Measurements from ENCODE around the gene TK1. TPM values are rescaled to one million over a fixed set of nuclear protein-coding genes. Genes with fewer than 3 reads are reported as not detected.

TK1 gene
- total RNA-seq, 1 experiment from 2014 or later = 167 TPM

DNA sequence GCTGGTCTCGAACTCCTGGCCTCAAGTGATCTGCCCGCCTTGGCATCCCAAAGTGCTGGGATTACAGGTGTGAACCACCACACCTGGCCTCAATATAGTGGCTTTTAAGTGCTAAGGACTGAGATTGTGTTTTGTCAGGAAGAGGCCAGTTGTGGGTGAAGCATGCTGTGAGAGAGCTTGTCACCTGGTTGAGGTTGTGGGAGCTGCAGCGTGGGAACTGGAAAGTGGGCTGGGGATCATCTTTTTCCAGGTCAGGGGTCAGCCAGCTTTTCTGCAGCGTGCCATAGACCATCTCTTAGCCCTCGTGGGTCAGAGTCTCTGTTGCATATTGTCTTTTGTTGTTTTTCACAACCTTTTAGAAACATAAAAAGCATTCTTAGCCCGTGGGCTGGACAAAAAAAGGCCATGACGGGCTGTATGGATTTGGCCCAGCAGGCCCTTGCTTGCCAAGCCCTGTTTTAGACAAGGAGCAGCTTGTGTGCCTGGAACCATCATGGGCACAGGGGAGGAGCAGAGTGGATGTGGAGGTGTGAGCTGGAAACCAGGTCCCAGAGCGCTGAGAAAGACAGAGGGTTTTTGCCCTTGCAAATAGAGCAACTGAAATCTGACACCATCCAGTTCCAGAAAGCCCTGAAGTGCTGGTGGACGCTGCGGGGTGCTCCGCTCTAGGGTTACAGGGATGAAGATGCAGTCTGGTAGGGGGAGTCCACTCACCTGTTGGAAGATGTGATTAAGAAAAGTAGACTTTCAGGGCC lies 32.7 kb upstream of the TK1 start:
- DNase-seq (ENCODE audit: low read depth) = no peak

DNA sequence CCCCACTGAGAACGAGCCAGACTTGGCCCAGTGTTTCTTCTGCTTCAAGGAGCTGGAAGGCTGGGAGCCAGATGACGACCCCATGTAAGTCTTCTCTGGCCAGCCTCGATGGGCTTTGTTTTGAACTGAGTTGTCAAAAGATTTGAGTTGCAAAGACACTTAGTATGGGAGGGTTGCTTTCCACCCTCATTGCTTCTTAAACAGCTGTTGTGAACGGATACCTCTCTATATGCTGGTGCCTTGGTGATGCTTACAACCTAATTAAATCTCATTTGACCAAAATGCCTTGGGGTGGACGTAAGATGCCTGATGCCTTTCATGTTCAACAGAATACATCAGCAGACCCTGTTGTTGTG lies 27.8 kb upstream of the TK1 start:
- no peak for DNase-seq (ENCODE audit: low read depth)

DNA sequence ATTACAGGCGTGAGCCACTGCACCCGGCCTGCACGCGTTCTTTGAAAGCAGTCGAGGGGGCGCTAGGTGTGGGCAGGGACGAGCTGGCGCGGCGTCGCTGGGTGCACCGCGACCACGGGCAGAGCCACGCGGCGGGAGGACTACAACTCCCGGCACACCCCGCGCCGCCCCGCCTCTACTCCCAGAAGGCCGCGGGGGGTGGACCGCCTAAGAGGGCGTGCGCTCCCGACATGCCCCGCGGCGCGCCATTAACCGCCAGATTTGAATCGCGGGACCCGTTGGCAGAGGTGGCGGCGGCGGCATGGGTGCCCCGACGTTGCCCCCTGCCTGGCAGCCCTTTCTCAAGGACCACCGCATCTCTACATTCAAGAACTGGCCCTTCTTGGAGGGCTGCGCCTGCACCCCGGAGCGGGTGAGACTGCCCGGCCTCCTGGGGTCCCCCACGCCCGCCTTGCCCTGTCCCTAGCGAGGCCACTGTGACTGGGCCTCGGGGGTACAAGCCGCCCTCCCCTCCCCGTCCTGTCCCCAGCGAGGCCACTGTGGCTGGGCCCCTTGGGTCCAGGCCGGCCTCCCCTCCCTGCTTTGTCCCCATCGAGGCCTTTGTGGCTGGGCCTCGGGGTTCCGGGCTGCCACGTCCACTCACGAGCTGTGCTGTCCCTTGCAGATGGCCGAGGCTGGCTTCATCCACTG lies 27.3 kb upstream of the TK1 start, which contains the start of gene BIRC5:
Gene BIRC5, plus strand, starts transcription at position 238 of the 690 bp plus-strand sequence. Its CDS starts 64 bp downstream, at position 302.
- peak; percentile 84 for DNase-seq (ENCODE audit: low read depth)

DNA sequence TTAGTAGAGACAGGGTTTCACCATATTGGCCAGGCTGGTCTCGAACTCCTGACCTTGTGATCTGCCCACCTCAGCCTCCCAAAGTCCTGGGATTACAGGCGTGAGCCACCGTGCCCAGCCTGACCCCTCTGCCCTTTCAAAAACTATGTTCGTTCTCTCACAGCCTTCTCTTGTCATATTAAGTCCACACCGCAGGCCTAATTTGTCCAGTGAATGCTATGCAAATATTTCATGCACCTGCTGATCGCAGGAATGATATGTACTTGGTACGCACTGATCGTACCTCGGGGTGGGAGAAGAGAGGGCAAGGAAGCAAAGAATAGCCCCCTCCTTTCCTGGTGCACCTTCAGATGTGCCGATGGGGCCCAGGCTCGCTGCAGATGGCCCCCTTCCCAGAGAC lies 24.2 kb upstream of the TK1 start:
- no peak for DNase-seq (ENCODE audit: low read depth)

DNA sequence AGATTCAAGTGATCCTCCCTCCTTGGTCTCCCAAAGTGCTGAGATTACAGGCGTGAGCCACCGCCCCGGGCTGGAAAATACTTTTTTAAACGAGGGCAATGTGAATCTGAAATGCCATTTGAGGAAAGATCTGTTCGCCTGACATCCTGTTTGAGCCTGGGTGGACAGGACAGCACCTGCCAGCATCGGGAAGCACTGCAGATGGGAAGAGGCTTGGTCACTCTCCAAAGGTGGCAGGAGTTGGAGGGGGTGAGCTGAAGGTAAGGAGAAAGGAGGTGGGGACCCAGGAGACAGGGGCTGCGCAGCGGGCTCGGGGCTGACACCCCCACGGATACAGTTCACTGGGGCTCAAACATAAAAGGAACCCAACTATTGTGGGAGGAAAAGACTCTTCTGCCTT lies 23.3 kb upstream of the TK1 start:
- no peak for DNase-seq (ENCODE audit: low read depth)

DNA sequence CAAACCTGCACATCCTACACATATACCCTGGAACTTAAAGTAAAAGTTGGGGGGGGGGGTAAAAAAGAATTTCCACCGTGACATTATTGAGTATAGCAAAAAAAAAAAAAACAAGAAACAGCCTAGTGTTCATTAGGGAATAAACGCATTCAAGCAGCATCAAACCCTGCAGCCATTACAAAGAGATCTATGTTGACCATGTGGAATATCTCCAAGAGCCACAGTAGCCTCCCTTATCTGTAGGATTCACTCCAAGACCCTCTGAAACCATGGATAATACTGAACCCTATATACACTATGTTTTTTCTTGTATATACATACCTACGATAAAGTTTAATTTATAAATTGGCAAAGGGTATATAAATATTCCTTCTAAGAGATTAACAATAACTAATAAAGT lies 21.6 kb upstream of the TK1 start:
- DNase-seq (ENCODE audit: low read depth) = no peak

DNA sequence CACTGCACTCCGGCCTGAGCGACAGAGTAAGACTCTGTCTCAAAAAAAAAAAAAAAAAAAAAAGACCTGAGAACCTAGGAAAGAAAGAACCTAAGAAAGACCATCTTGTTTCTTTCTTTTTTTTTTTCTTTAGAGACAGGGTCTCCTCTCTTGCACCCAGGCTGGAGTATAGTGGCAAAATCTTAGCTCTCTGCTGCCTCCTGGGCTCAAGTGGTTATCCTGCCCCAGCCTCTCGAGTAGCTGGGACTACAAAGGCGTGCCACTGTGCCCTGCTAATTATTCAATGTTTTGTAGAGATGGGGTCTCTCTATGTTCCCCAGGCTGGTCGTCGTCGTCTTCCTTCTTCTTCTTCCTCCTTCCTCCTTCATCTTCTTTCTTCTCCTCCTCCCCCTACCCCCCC lies 19.4 kb upstream of the TK1 start:
- DNase-seq (ENCODE audit: low read depth) = no peak

DNA sequence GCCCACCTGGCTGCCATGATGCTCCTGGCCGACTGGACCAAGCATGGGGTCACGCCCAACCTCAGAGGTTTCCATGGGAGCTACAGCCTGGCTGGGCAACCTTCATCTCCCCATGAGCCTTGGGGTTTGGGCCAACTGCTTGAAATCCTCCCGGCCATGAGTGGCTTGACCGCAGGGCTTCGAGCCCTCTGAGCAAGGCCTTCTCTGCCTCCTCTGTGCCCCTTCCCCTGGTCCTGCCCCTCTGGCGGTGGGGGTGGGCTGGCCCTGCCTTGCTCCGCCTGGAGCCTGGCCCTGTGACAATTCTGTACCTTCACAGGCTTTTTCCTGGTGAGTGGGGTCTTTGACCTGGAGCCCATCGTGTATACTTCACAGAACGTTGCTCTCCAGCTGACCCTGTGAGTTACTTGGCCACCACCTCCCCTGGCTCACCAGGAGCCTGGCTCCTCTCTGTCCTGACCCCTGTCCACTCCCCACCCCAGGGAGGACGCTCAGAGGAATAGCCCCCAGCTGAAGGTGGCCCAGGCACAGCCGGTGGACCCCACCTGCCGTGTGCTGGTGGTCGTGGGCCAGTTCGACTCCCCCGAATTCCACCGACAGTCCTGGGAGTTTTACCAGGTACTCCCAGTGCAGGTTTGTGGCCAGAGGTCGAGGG lies 18.4 kb upstream of the TK1 start:
- DNase-seq (ENCODE audit: low read depth) = no peak

DNA sequence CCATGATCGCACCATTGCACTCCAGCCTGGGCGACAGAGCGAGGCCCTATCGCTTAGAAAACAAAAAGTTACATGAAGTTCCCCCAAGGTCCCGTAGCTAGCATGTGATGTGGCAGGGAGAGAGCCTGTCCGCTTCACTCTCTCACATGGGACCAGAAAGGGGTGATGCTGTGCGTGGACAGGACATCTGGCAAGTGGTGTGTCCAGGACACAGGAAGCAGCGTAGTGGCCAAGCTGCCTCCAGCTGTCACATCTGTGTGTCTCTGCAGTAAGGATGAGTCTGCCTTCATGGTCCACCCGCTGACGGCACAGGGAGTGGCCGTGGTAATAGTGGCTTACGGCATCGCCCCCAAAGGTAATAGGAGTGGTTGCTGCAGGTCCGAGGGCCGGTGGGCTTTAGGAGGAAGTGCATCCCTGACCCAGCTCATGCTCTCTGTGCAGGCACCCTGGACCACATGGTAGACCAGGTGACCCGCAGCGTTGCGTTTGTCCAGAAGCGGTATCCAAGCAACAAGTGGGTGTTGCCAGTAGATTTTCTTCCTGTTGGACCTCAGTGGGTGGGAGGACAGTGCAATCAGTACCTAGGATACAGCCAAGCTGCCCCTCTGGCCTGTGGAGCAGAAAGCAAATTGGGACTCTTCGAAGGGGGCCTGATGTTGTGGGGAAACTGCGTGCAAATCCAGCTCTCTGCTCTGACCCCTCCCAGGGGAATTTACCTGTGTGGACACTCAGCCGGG lies 17.7 kb upstream of the TK1 start:
- no peak for DNase-seq (ENCODE audit: low read depth)

DNA sequence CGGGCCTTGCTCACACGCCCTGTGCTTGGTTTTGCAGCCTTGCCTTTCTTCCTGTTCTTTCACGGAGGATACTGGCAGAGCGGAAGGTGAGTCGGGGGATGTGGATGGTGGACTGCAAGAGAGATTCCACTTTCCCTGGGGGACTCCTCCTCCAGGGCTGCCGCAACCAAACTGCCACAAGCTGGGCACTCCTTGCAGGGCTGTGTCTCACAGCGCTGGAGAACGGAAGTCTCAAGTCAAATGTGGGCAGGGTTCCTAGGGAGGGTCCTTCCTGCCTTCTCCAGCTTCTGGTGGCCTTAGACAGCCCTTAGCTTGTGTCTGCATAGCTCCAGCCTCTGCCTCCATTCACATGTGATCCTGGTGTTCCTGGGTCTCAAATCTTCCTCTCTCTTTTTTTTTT lies 15.8 kb upstream of the TK1 start:
- no peak for DNase-seq (ENCODE audit: low read depth)

DNA sequence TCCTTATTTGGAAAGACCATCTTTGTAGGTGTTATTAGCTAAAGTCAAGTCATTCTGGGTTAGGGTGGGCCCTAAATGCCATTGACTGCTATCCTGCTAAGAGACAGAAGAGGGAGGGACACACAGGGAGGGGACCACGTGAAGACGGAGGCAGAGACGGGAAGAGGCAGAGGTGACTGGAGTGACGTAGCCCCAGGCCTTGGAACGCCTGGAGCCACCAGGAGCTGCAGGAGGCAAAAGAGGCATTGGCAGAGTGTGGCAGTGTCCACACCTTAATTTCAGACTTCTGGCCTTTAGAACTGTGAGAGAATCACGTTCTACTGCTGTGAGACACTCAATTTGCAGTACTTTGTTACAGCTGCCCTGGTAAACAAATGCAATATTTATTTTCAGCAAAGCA lies 13.6 kb upstream of the TK1 start:
- no peak for DNase-seq (ENCODE audit: low read depth)

DNA sequence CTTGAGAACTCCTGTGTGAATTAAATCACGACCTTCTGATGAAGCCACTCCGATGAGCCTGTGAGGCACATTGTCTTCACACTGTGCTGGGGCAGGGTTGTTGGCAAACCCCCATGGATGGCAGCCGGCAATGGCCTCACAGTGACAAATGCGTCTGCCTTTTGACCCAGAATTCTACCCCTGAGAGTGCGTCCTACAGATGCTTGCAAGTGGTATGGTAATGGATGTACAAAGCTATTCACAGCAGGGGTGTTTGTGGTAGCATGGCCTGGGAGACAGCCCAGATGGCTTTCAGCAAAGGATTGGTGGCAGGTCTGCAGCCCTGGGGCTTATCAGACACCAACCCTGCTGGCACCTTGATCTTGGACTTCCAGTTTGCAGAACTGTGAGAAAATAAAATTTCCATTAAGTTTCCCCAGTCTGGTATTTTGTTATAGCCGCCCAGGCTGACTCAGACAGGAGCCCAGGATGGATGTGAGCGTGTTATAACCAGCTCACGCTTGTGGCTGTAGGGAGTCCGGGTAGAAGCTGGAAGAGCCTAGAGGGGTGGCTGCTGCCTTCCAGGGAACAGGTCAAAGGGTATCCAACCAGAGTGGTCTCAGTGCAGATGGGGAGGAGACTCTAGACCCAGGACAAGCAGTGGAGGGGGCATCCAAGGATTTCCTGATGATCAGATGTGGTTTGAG lies 10.4 kb upstream of the TK1 start:
- no peak for DNase-seq (ENCODE audit: low read depth)

DNA sequence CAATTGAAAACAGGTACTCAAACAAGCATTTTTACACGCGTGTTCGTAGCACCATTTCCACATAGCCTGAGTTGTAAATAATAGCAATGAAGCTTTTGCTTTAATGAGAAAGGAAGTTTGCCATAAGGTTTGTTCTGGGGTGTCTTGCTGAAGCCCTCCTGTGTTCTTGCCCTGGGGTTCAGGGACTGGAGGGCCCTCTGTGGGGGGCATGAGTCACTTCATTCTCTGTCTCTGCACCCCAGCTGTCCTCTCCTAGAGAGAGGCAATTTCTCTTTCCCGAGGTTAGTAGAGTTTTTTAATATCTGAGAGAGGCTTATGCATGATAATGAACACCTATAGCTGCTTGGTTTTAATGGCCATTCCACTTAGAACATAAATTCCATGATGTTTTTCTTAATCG lies 9.9 kb upstream of the TK1 start:
- DNase-seq (ENCODE audit: low read depth) = no peak

DNA sequence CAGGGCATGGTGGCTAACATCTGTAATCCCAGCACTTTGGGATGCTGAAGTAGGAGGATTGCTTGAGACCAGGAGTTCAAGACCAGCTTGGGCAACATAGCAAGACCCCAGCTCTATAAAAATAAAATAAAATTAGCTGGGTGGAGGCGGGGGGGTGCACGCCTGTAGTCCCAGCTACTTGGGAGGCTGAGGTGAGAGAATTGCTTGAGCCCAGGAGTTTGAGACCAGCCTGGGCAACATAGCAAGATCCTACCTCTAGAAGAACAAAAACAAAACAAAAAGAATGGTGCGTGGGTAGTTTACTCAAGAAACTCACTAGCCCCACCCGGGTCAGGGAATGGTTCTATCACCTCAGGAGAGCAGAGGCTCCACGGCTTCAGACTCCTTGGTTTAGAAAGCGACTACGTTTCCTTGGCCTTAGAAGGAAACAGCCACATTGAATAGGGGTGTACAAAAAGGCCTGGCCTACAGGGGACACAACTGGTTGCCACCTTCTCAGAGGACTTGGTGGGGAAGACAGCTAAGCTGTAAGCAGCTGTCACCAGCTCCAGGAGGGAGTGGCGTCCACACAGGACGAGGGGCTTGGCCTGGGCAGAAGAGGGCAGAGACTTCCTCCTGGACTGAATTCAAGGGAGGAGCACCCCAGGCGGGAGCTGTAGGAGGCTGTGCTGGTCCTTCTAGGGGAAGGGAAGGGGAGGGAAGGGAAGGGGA lies 716 bp downstream of the TK1 start:
- peak; percentile 66 for DNase-seq (ENCODE audit: low read depth)

DNA sequence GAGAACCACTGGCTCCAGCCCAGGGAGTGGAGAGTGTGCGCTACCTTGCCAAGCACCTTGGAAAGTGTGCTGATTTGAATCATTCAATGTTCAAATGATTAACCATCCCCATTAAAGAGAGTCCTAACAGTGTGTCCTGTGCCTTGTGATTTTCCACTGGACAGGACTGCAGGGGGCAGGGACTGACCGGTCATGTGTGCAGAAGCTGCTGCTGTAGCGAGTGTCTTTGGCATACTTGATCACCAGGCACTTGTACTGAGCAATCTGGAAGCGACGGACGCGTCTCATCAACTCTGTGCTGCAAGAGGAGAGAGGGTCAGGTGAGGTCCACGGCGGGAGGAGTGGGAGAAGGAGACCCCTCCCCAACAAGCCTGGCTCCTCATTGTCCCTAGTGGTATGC lies 2.0 kb downstream of the TK1 start:
- no peak for DNase-seq (ENCODE audit: low read depth)

DNA sequence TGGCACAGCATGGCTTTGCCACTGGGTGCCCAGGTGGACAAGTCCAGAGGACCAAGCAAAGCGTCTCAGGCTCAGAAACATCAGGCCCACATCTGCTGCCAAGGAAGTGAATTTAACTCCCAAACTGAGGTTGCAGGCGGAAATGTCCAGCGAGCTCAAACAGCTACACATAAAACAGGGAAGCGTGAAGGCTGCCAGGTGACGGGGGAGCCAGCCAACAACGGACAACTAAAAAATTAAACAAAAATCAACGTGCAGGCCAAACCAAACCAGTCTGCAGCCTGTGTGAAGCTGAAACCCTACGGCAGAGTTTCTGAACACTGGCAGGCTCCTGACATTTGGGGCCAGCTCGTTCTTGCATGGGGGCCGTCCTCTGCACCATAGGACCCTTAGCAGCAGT lies 2.5 kb downstream of the TK1 start:
- no peak for DNase-seq (ENCODE audit: low read depth)

DNA sequence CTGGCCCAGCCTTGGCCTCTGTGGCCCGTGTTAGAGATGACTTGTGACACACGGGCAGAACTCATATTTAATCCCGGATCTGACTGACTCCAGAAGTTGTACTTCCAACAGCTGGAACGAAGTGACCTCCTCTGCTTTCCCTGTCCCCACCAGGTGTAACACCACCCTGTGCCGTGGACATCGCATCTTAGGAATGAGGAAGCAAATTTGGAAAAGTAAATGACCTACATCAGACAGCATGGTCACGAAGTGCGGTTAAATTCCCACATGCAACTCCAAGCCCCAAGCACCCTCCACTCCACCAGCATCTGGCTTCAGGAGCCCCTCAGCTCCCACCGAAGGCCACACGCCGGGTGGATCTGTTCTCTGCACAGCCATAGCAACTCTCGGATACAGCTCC lies 2.9 kb downstream of the TK1 start:
- no peak for DNase-seq (ENCODE audit: low read depth)

DNA sequence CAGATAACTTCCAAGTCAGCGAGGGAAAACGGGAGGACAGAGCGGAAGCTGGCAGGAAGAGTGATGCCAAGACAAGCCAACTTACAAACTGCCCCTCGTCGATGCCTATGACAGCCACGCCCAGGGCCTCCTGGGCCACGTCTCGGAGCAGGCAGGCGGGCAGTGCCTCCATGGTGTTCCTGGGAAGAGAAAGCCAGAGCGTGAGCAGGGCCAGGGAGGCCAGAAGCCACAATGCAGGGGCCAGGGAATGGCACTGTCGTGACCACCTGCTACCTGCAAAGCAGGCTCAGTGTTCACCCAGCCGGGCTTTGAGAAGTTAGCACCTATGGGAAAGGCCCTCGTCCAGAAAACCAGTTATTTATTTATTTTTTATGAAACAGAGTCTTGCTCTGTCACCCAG lies 4.3 kb downstream of the TK1 start:
- no peak for DNase-seq (ENCODE audit: low read depth)

DNA sequence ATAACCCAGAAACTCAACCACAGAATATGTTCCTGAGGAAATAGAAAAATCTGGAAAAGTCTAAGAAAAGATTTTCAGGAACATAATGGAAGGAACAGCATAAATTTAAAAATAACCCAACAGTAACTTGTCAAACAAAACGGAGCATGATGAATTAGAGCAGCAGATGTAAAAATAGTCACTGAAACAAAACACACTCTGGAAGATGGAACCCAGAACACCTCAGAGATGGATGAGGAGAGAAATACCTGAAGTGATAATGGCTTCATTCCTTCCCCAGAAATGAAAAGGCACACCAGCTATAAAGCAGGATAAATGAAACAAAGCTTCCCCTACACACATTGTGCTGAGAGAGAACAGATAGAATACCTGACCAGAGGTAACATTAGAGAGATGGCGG lies 6.3 kb downstream of the TK1 start:
- no peak for DNase-seq (ENCODE audit: low read depth)

DNA sequence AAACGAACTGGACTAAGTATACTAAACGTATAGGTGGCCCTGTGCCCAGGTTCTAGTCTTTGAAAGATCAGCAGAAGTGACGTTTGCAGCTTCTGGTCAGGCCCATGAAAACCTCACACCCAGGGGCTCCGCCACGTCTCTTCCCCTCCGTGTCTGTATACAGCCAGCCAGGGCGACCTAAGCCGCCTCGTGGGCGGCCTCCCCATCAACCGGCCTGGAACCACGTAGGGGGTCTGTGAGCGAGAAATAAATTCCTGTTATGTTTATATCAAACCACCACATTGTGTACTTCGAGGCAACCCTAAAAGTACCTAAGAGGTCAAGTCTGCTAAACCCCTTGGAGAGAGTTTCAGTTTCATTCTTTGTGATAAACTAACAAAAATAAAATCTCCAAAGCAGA lies 6.8 kb downstream of the TK1 start:
- DNase-seq (ENCODE audit: low read depth) = no peak

DNA sequence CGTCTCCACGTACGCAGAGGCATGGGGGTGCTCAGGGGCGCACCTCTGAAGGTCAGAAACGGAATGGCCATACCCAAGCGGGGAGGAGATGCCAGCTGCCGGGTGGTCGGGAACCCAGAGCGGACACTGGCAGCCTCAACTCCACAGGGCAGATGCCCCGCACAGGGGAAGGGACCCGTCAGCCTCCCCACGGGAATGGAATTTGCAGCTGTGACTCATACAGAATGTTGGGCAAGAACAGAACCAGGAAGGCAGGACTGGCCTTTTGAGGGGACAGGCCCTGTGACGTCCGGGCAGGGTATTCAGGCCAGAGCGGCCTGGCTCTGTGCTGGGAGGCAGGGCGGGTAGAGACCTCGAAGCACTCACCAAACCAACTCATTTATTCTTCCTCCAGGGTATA lies 7.5 kb downstream of the TK1 start:
- no peak for DNase-seq (ENCODE audit: low read depth)
